Measurements from ENCODE around the gene MYCL.

DNA sequence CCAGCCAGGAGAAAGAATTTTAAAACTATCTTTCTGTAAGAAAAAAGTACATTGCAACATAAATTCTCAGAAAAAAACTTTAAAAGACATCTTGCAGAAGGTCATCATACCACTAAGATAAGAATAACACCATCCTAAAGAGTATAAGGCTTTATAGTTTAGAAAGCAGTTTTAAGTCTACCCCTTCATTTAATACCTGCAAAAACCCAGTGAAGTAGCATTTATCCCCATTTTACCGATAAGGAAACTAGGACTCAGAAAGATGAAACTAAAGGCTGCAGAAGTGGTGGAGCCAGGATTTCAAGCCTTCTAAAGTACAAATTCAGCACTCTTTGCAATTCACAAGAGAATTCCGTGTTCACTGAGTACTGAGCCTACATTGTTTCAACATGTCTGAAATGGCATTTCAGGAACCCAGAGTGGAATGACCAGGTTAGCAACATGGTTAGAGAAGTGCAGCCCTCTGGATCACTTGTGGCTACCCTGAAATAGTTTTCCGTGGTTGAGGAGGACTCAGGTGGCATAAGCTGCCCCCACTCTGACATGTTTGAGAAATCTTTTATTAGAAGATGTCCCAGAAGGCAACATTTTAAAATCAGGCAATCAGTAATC is 6.7 kb downstream of the MYCL start:
- TF ChIP-seq ZNF219 (CRISPR knock-in tag; IDR thresholded peaks at IDR 0.05; ENCODE audit: borderline replicate concordance) = no peak
- TF ChIP-seq, protein P1, sequence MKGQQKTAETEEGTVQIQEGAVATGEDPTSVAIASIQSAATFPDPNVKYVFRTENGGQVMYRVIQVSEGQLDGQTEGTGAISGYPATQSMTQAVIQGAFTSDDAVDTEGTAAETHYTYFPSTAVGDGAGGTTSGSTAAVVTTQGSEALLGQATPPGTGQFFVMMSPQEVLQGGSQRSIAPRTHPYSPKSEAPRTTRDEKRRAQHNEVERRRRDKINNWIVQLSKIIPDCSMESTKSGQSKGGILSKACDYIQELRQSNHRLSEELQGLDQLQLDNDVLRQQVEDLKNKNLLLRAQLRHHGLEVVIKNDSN (CRISPR knock-in tag; IDR thresholded peaks at IDR 0.05) = no peak
- TF ChIP-seq, protein P2, sequence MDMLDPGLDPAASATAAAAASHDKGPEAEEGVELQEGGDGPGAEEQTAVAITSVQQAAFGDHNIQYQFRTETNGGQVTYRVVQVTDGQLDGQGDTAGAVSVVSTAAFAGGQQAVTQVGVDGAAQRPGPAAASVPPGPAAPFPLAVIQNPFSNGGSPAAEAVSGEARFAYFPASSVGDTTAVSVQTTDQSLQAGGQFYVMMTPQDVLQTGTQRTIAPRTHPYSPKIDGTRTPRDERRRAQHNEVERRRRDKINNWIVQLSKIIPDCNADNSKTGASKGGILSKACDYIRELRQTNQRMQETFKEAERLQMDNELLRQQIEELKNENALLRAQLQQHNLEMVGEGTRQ (CRISPR knock-in tag; IDR thresholded peaks at IDR 0.05) = no peak
- no peak for TF ChIP-seq TEAD1 (CRISPR knock-in tag; IDR thresholded peaks at IDR 0.05)
- TF ChIP-seq, protein P3, sequence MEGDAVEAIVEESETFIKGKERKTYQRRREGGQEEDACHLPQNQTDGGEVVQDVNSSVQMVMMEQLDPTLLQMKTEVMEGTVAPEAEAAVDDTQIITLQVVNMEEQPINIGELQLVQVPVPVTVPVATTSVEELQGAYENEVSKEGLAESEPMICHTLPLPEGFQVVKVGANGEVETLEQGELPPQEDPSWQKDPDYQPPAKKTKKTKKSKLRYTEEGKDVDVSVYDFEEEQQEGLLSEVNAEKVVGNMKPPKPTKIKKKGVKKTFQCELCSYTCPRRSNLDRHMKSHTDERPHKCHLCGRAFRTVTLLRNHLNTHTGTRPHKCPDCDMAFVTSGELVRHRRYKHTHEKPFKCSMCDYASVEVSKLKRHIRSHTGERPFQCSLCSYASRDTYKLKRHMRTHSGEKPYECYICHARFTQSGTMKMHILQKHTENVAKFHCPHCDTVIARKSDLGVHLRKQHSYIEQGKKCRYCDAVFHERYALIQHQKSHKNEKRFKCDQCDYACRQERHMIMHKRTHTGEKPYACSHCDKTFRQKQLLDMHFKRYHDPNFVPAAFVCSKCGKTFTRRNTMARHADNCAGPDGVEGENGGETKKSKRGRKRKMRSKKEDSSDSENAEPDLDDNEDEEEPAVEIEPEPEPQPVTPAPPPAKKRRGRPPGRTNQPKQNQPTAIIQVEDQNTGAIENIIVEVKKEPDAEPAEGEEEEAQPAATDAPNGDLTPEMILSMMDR (IDR thresholded peaks at IDR 0.05) = no peak
